HepG2 (cell line): Measurements from ENCODE around the gene AK4. TPM values are rescaled to one million over a fixed set of nuclear protein-coding genes. Genes with fewer than 3 reads are reported as not detected.

Experiments
- ARNT2 ChIP-seq: sonication (generic); formaldehyde crosslinking; IDR thresholded peaks from 2 replicates; pipeline ENCODE4 v1.8.0; 2022; ENCODE audit warnings: mild to moderate bottlenecking, low read depth, missing genetic modification reagents, moderate library complexity
- DNMT1 ChIP-seq: sonication (generic); formaldehyde crosslinking; IDR thresholded peaks from 2 replicates; pipeline ENCODE4 v1.5.1; 2020; ENCODE audit warnings: mild to moderate bottlenecking, missing genetic modification reagents
- ERF ChIP-seq: IDR thresholded peaks from 2 replicates; pipeline ENCODE4 v1.6.1; 2018; ENCODE audit warnings: missing biosample characterization, missing genetic modification reagents
- GLI4 ChIP-seq: sonication (generic); formaldehyde crosslinking; IDR thresholded peaks from 2 replicates; pipeline ENCODE4 v1.5.1; 2020; ENCODE audit warnings: missing genetic modification reagents, mild to moderate bottlenecking, moderate library complexity, borderline replicate concordance
- MBD4 ChIP-seq: IDR thresholded peaks from 2 replicates; pipeline ENCODE4 v1.6.1; 2012; ENCODE audit warnings: low read length, inconsistent platforms, borderline replicate concordance
- PPARG ChIP-seq: conservative IDR thresholded peaks from 2 replicates; pipeline ENCODE4 v1.6.1; 2016; ENCODE audit warnings: missing biosample characterization, missing genetic modification reagents
- RFX1 ChIP-seq: fragments of 450-650 bp; IDR thresholded peaks from 2 replicates; pipeline ENCODE4 v1.6.1; 2017
- SIN3A ChIP-seq: IDR thresholded peaks from 2 replicates; pipeline ENCODE4 v1.6.1; 2011; ENCODE audit warnings: low read depth, mild to moderate bottlenecking, control low read depth, low read length, borderline replicate concordance
- TEAD3 ChIP-seq: optimal IDR thresholded peaks from 2 replicates; pipeline ENCODE3; 2016; ENCODE audit warnings: borderline replicate concordance
- ZBTB38 ChIP-seq: sonication (generic); formaldehyde crosslinking; IDR thresholded peaks from 2 replicates; pipeline ENCODE4 v1.5.1; 2020; ENCODE audit warnings: mild to moderate bottlenecking, missing genetic modification reagents
- ZFX ChIP-seq: sonication (generic); formaldehyde crosslinking; IDR thresholded peaks from 2 replicates; pipeline ENCODE4 v1.4.0; 2020; ENCODE audit warnings: mild to moderate bottlenecking, low read depth, missing genetic modification reagents, moderate library complexity
- ZNF547 ChIP-seq: sonication (generic); formaldehyde crosslinking; IDR thresholded peaks from 2 replicates; pipeline ENCODE4 v1.5.1; 2020; ENCODE audit warnings: mild to moderate bottlenecking, missing genetic modification reagents
- ZNF709 ChIP-seq: sonication (generic); formaldehyde crosslinking; IDR thresholded peaks from 2 replicates; pipeline ENCODE4 v1.5.0; 2020; ENCODE audit warnings: mild to moderate bottlenecking, missing genetic modification reagents
- ZNF777 ChIP-seq: sonication (generic); formaldehyde crosslinking; IDR thresholded peaks from 2 replicates; pipeline ENCODE4 v1.4.0; 2020; ENCODE audit warnings: missing genetic modification reagents
- polyA plus RNA-seq, 8 experiments: library from polyadenylated mRNA; depleted of rRNA in 3 of 8; stranded (reverse) in 7 of 8; unstranded in 1 of 8; fragments of >200 nt; fragmentation: Illumina TruSeq in 4 of 8; extraction: Trizol in 4 of 8; gene quantifications; 2 replicates each; pipeline versions ENCODE4 v1.2.1 to v1.2.3, GENCODE V29; 2011 to 2016; ENCODE audit warnings: low read depth in 4 of 8, missing spikeins in 1 of 8, mixed read lengths in 1 of 8; ENCODE audit not compliant: insufficient read depth in 1 of 8
- total RNA-seq, 5 experiments: library from RNA; depleted of rRNA; stranded (reverse); fragments of >200 nt; fragmentation: Illumina TruSeq; extraction: Trizol; gene quantifications; 2 replicates each; pipeline ENCODE4 v1.2.3, GENCODE V29; 2016; ENCODE audit warnings: low read depth in 1 of 5
- TF ChIP-seq, protein P1 (sequence below): sonication (generic); formaldehyde crosslinking; IDR thresholded peaks from 2 replicates; pipeline ENCODE4 v1.5.0; 2020; ENCODE audit warnings: missing genetic modification reagents
- TF ChIP-seq, protein P2 (sequence below): IDR thresholded peaks from 2 replicates; pipeline ENCODE4 v1.6.1; 2016; ENCODE audit warnings: mild to moderate bottlenecking, missing biosample characterization, missing genetic modification reagents
- TF ChIP-seq, protein P3 (sequence below), 2 experiments: fragments of 450-650 bp in 1 of 2; sonication (generic) in 1 of 2; formaldehyde crosslinking; IDR thresholded peaks; 2 replicates each; pipeline versions ENCODE4 v1.5.0 to v1.8.0; 2020 to 2022; ENCODE audit warnings: mild to moderate bottlenecking in 1 of 2, missing genetic modification reagents in 1 of 2
- TF ChIP-seq, protein P4 (sequence below): IDR thresholded peaks from 2 replicates; pipeline ENCODE4 v1.6.1; 2016; ENCODE audit warnings: mild to moderate bottlenecking
- TF ChIP-seq, protein P5 (sequence below): IDR thresholded peaks from 2 replicates; pipeline ENCODE4 v1.6.1; 2012; ENCODE audit warnings: inconsistent platforms
- TF ChIP-seq, protein P6 (sequence below), 2 experiments: sonication (generic) in 1 of 2; formaldehyde crosslinking in 1 of 2; IDR thresholded peaks; 2 replicates each; pipeline versions ENCODE4 v1.4.0 to v1.6.1; 2018 to 2020; ENCODE audit warnings: missing genetic modification reagents in 2 of 2, borderline replicate concordance in 1 of 2, low read depth in 1 of 2, mild to moderate bottlenecking in 1 of 2, missing biosample characterization in 1 of 2
- TF ChIP-seq, protein P7 (sequence below): sonication (generic); formaldehyde crosslinking; IDR thresholded peaks from 2 replicates; pipeline ENCODE4 v1.5.0; 2020; ENCODE audit warnings: mild to moderate bottlenecking, missing genetic modification reagents, borderline replicate concordance

Gene AK4
- total and polyA plus RNA-seq, 2 of the 13 experiments (the other 11 are each of a cell fraction or from before 2014, with no cell fraction given): 110 to 160 TPM

DNA sequence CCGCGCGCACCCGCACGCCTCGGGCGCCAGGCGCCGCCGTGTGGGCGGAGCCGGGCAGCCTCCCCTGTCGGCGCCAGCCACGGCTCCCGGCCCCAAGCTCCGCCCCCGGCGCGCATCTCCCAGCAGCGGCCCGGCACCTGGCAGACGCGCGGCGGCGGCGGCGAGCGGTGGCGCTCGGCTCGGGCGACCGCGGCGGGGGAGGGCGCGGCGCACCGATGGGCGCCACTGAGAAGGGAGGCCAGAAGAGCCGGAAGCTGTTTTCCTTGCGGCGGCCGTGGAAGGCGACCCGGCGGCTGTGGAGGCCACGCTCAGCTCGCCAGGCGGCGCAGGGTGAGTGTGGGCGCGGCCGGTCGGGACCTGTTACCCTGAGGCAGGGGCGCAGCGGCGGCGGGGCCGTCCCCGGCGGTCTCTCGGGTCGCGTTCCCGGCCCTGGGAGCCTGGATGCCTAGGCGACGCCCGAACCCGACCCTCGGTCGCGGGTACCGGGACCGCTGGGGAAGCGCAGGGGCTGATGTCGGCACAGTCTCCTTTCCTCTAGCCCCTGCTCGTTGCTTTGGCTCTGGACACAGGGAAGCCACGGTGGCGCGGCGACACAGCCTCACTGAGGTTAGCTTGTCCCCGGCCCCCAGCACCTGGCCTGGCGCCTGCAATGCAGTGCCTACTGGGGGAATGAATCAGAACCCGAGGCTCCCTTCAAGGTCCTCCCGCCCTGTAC lies 106.5 kb downstream of the AK4 start (continued):
- TF ChIP-seq ARNT2 (CRISPR knock-in tag): peak; percentile 34; the same call in 1 of the 2 replicates
- TF ChIP-seq, protein P1, sequence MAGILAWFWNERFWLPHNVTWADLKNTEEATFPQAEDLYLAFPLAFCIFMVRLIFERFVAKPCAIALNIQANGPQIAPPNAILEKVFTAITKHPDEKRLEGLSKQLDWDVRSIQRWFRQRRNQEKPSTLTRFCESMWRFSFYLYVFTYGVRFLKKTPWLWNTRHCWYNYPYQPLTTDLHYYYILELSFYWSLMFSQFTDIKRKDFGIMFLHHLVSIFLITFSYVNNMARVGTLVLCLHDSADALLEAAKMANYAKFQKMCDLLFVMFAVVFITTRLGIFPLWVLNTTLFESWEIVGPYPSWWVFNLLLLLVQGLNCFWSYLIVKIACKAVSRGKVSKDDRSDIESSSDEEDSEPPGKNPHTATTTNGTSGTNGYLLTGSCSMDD (CRISPR knock-in tag): peak; percentile 76; the same call in 1 of the 2 replicates
- TF ChIP-seq, protein P2, sequence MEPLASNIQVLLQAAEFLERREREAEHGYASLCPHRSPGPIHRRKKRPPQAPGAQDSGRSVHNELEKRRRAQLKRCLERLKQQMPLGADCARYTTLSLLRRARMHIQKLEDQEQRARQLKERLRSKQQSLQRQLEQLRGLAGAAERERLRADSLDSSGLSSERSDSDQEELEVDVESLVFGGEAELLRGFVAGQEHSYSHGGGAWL (CRISPR knock-in tag): 0 out of 2 replicates have a peak, but pooled peaks have one; percentile 27
- TF ChIP-seq ZNF709 (CRISPR knock-in tag): peak; percentile 62; the same call in 1 of the 2 replicates
- TF ChIP-seq SIN3A: peak; percentile 14; the same call in 1 of the 2 replicates
- TF ChIP-seq, protein P3, sequence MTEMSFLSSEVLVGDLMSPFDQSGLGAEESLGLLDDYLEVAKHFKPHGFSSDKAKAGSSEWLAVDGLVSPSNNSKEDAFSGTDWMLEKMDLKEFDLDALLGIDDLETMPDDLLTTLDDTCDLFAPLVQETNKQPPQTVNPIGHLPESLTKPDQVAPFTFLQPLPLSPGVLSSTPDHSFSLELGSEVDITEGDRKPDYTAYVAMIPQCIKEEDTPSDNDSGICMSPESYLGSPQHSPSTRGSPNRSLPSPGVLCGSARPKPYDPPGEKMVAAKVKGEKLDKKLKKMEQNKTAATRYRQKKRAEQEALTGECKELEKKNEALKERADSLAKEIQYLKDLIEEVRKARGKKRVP (CRISPR knock-in tag; IDR thresholded peaks at IDR 0.05): no peak
- 0 out of 2 replicates have a peak, but pooled peaks have one; percentile 44 for TF ChIP-seq ZFX (CRISPR knock-in tag)
- peak; percentile 51 for TF ChIP-seq ZNF547
- TF ChIP-seq, protein P4, sequence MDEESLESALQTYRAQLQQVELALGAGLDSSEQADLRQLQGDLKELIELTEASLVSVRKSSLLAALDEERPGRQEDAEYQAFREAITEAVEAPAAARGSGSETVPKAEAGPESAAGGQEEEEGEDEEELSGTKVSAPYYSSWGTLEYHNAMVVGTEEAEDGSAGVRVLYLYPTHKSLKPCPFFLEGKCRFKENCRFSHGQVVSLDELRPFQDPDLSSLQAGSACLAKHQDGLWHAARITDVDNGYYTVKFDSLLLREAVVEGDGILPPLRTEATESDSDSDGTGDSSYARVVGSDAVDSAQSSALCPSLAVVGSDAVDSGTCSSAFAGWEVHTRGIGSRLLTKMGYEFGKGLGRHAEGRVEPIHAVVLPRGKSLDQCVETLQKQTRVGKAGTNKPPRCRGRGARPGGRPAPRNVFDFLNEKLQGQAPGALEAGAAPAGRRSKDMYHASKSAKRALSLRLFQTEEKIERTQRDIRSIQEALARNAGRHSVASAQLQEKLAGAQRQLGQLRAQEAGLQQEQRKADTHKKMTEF (CRISPR knock-in tag): 0 out of 2 replicates have a peak, but pooled peaks have one; percentile 16
- no peak for TF ChIP-seq TEAD3 (CRISPR knock-in tag)
- TF ChIP-seq, protein P5, sequence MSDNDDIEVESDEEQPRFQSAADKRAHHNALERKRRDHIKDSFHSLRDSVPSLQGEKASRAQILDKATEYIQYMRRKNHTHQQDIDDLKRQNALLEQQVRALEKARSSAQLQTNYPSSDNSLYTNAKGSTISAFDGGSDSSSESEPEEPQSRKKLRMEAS: peak; percentile 48
- TF ChIP-seq DNMT1 (CRISPR knock-in tag): 0 out of 2 replicates have a peak, but pooled peaks have one; percentile 52
- TF ChIP-seq ZBTB38 (CRISPR knock-in tag): peak; percentile 31; the same call in 1 of the 2 replicates
- TF ChIP-seq MBD4: no peak
- TF ChIP-seq, protein P6, sequence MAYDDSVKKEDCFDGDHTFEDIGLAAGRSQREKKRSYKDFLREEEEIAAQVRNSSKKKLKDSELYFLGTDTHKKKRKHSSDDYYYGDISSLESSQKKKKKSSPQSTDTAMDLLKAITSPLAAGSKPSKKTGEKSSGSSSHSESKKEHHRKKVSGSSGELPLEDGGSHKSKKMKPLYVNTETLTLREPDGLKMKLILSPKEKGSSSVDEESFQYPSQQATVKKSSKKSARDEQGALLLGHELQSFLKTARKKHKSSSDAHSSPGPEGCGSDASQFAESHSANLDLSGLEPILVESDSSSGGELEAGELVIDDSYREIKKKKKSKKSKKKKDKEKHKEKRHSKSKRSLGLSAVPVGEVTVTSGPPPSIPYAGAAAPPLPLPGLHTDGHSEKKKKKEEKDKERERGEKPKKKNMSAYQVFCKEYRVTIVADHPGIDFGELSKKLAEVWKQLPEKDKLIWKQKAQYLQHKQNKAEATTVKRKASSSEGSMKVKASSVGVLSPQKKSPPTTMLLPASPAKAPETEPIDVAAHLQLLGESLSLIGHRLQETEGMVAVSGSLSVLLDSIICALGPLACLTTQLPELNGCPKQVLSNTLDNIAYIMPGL (CRISPR knock-in tag; IDR thresholded peaks at IDR 0.05; ENCODE audit: borderline replicate concordance in 1 of 2, low read depth in 1 of 2): peak in 1 of 2 experiments; percentile 53; a peak in 1 of 4 replicates
- TF ChIP-seq ERF (CRISPR knock-in tag): 0 out of 2 replicates have a peak, but pooled peaks have one; percentile 14
- TF ChIP-seq PPARG: no peak
- no peak for TF ChIP-seq RFX1
- TF ChIP-seq ZNF777 (CRISPR knock-in tag): peak; percentile 58; the same call in 1 of the 2 replicates
- TF ChIP-seq GLI4: peak; percentile 75; the same call in 1 of the 2 replicates
- TF ChIP-seq, protein P7, sequence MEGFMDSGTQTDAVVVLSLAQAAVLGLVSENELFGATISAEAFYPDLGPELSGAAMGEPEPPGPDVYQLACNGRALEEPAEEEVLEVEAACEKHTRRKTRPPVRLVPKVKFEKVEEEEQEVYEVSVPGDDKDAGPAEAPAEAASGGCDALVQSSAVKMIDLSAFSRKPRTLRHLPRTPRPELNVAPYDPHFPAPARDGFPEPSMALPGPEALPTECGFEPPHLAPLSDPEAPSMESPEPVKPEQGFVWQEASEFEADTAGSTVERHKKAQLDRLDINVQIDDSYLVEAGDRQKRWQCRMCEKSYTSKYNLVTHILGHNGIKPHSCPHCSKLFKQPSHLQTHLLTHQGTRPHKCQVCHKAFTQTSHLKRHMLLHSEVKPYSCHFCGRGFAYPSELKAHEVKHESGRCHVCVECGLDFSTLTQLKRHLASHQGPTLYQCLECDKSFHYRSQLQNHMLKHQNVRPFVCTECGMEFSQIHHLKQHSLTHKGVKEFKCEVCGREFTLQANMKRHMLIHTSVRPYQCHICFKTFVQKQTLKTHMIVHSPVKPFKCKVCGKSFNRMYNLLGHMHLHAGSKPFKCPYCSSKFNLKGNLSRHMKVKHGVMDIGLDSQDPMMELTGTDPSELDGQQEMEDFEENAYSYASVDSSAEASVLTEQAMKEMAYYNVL (CRISPR knock-in tag): peak; percentile 21; the same call in 1 of the 2 replicates
